ENCODE data around the gene AKR1B15. TPM values are rescaled to one million over a fixed set of nuclear protein-coding genes. Genes with fewer than 3 reads are reported as not detected.

Gene AKR1B15
- total and polyA plus RNA-seq, 9 of the 15 experiments (the other 6 are each of a cell fraction or from before 2014, with no cell fraction given): not detected

DNA sequence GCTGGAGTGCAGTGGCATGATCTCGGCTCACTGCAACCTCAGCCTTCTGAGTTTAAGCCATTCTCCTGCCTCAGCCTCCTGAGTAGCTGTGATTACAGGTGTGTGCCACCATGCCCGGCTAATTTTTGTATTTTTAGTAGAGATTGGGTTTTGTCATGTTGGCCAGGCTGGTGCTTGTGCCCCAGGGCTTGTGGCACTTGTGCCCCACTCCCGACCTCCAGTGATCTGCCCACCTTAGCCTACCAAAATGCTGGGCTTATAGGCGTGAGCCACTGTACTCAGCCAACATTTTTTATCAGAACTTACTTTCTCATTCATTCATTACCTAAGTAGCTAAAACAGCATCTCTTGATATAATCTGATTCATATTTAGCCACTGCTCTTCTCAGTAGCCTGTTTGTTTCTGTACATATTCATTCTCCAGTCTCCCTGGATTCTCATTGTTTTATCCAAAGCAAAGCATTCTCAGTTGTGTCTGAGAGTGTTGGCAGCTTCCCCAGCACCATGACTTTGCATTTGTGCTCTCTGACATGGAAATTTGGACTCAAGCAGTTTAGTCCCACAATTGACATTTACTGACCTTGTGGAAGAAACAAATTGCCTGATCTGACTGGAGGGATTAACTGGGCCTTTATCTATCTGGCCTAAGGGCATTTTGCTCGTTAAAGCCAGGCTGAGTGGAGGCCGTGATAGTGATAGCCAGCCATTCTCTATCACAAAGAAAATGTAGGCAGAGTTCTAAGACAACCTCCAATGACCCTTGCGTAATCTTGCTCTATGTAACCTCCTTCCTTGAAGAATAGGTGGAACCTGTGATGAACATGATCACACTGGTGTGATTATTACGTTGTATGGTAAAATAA lies 44.9 kb downstream of the AKR1B15 start (continued):
- TF ChIP-seq XRCC4 (IDR thresholded peaks at IDR 0.05; ENCODE audit: extremely low read depth, insufficient read depth, insufficient read length): no peak
- no peak for TF ChIP-seq LCOR (CRISPR knock-in tag; IDR thresholded peaks at IDR 0.05)
- TF ChIP-seq MAFF (IDR thresholded peaks at IDR 0.05; ENCODE audit: low read length): peak; percentile 85
- TF ChIP-seq RB1 (IDR thresholded peaks at IDR 0.05; ENCODE audit: low read depth): no peak
- TF ChIP-seq TBP (optimal IDR thresholded peaks at IDR 0.05; ENCODE audit: low read depth, low read length): no peak
- TF ChIP-seq, protein P1, sequence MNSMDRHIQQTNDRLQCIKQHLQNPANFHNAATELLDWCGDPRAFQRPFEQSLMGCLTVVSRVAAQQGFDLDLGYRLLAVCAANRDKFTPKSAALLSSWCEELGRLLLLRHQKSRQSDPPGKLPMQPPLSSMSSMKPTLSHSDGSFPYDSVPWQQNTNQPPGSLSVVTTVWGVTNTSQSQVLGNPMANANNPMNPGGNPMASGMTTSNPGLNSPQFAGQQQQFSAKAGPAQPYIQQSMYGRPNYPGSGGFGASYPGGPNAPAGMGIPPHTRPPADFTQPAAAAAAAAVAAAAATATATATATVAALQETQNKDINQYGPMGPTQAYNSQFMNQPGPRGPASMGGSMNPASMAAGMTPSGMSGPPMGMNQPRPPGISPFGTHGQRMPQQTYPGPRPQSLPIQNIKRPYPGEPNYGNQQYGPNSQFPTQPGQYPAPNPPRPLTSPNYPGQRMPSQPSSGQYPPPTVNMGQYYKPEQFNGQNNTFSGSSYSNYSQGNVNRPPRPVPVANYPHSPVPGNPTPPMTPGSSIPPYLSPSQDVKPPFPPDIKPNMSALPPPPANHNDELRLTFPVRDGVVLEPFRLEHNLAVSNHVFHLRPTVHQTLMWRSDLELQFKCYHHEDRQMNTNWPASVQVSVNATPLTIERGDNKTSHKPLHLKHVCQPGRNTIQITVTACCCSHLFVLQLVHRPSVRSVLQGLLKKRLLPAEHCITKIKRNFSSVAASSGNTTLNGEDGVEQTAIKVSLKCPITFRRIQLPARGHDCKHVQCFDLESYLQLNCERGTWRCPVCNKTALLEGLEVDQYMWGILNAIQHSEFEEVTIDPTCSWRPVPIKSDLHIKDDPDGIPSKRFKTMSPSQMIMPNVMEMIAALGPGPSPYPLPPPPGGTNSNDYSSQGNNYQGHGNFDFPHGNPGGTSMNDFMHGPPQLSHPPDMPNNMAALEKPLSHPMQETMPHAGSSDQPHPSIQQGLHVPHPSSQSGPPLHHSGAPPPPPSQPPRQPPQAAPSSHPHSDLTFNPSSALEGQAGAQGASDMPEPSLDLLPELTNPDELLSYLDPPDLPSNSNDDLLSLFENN (IDR thresholded peaks at IDR 0.05; ENCODE audit: low read depth in 2 of 2, low read length in 2 of 2): no peak; a peak in 1 of 4 replicates
- TF ChIP-seq SIN3A (IDR thresholded peaks at IDR 0.05; ENCODE audit: borderline replicate concordance in 2 of 2, control insufficient read depth in 1 of 2, low read depth in 2 of 2, low read length in 2 of 2): no peak
- TF ChIP-seq EZH2 (IDR thresholded peaks at IDR 0.05; ENCODE audit: borderline replicate concordance, low read depth, low read length): no peak
- TF ChIP-seq, protein P2, sequence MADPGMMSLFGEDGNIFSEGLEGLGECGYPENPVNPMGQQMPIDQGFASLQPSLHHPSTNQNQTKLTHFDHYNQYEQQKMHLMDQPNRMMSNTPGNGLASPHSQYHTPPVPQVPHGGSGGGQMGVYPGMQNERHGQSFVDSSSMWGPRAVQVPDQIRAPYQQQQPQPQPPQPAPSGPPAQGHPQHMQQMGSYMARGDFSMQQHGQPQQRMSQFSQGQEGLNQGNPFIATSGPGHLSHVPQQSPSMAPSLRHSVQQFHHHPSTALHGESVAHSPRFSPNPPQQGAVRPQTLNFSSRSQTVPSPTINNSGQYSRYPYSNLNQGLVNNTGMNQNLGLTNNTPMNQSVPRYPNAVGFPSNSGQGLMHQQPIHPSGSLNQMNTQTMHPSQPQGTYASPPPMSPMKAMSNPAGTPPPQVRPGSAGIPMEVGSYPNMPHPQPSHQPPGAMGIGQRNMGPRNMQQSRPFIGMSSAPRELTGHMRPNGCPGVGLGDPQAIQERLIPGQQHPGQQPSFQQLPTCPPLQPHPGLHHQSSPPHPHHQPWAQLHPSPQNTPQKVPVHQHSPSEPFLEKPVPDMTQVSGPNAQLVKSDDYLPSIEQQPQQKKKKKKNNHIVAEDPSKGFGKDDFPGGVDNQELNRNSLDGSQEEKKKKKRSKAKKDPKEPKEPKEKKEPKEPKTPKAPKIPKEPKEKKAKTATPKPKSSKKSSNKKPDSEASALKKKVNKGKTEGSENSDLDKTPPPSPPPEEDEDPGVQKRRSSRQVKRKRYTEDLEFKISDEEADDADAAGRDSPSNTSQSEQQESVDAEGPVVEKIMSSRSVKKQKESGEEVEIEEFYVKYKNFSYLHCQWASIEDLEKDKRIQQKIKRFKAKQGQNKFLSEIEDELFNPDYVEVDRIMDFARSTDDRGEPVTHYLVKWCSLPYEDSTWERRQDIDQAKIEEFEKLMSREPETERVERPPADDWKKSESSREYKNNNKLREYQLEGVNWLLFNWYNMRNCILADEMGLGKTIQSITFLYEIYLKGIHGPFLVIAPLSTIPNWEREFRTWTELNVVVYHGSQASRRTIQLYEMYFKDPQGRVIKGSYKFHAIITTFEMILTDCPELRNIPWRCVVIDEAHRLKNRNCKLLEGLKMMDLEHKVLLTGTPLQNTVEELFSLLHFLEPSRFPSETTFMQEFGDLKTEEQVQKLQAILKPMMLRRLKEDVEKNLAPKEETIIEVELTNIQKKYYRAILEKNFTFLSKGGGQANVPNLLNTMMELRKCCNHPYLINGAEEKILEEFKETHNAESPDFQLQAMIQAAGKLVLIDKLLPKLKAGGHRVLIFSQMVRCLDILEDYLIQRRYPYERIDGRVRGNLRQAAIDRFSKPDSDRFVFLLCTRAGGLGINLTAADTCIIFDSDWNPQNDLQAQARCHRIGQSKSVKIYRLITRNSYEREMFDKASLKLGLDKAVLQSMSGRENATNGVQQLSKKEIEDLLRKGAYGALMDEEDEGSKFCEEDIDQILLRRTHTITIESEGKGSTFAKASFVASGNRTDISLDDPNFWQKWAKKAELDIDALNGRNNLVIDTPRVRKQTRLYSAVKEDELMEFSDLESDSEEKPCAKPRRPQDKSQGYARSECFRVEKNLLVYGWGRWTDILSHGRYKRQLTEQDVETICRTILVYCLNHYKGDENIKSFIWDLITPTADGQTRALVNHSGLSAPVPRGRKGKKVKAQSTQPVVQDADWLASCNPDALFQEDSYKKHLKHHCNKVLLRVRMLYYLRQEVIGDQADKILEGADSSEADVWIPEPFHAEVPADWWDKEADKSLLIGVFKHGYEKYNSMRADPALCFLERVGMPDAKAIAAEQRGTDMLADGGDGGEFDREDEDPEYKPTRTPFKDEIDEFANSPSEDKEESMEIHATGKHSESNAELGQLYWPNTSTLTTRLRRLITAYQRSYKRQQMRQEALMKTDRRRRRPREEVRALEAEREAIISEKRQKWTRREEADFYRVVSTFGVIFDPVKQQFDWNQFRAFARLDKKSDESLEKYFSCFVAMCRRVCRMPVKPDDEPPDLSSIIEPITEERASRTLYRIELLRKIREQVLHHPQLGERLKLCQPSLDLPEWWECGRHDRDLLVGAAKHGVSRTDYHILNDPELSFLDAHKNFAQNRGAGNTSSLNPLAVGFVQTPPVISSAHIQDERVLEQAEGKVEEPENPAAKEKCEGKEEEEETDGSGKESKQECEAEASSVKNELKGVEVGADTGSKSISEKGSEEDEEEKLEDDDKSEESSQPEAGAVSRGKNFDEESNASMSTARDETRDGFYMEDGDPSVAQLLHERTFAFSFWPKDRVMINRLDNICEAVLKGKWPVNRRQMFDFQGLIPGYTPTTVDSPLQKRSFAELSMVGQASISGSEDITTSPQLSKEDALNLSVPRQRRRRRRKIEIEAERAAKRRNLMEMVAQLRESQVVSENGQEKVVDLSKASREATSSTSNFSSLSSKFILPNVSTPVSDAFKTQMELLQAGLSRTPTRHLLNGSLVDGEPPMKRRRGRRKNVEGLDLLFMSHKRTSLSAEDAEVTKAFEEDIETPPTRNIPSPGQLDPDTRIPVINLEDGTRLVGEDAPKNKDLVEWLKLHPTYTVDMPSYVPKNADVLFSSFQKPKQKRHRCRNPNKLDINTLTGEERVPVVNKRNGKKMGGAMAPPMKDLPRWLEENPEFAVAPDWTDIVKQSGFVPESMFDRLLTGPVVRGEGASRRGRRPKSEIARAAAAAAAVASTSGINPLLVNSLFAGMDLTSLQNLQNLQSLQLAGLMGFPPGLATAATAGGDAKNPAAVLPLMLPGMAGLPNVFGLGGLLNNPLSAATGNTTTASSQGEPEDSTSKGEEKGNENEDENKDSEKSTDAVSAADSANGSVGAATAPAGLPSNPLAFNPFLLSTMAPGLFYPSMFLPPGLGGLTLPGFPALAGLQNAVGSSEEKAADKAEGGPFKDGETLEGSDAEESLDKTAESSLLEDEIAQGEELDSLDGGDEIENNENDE (IDR thresholded peaks at IDR 0.05; ENCODE audit: low read depth, low read length): no peak
- TF ChIP-seq NUFIP1 (IDR thresholded peaks at IDR 0.05; ENCODE audit: partially characterized antibody): no peak

Data from K562 (cell line).